Head of caudate nucleus (tissue), 42 donors: ENCODE data around the gene PHTF2.
A peak's percentile ranks its signal among the peaks of the same experiment; 100 is the strongest.

Experiments used
- DNase-seq, 42 donors: peaks; one replicate each; pipeline versions ENCODE4 v3.0.0 to v3.0.0-alpha.2; 2020 to 2021; ENCODE audit warnings: mixed read lengths in 7 of 42
- intact Hi-C: fragments of 100-400 bp; cut with DNase I; formaldehyde crosslinking; loops from one replicate; pipeline ENCODE4 v1.15.0; 2022

PHTF2 gene

GRCh38 chr7:77907281-77907680 is 108.7 kb downstream of the PHTF2 start:
- intact Hi-C loops, result no loop called here
- no peak for DNase-seq

- intact Hi-C loops, result no loop called here
- DNase-seq, result peak in 13 of 42 donors; percentile 7 to 62 (median 32)
These were observed 110.1 kb downstream of the PHTF2 start for GRCh38 chr7:77908664-77909063.

GRCh38 chr7:77910124-77910523 is 111.6 kb downstream of the PHTF2 start:
- intact Hi-C loops, result no loop called here
- DNase-seq, result peak in 2 of 42 donors; percentile 8 to 9

- intact Hi-C loops, result no loop called here
- no peak for DNase-seq
These were observed 113.7 kb downstream of the PHTF2 start for GRCh38 chr7:77912293-77912692.

- DNase-seq, result peak in 19 of 42 donors; percentile 8 to 70 (median 29)
- intact Hi-C loops, result no loop called here
These were observed 115.5 kb downstream of the PHTF2 start for GRCh38 chr7:77913977-77914607.

- intact Hi-C loops, result no loop called here
These were observed 119.1 kb downstream of the PHTF2 start for GRCh38 chr7:77917500-77918262.

GRCh38 chr7:77918676-77919075 is 120.1 kb downstream of the PHTF2 start:
- intact Hi-C loops, result no loop called here
- DNase-seq, result no peak

More at GRCh38 chr7:77917500-77918262, 119.1 kb downstream of the PHTF2 start:
- DNase-seq, result no peak

- DNase-seq, result no peak
- intact Hi-C loops, result no loop called here
These were observed 124.8 kb downstream of the PHTF2 start for GRCh38 chr7:77923419-77923818.

- intact Hi-C loops, result no loop called here
These were observed 131.9 kb downstream of the PHTF2 start for GRCh38 chr7:77930496-77930895.

GRCh38 chr7:77931841-77932240 is 133.3 kb downstream of the PHTF2 start:
- intact Hi-C loops, result no loop called here

More at GRCh38 chr7:77930496-77930895, 131.9 kb downstream of the PHTF2 start:
- DNase-seq, result no peak

GRCh38 chr7:77933394-77933793 is 134.8 kb downstream of the PHTF2 start:
- intact Hi-C loops, result no loop called here

More at GRCh38 chr7:77931841-77932240, 133.3 kb downstream of the PHTF2 start:
- no peak for DNase-seq

GRCh38 chr7:77935652-77936348 is 137.2 kb downstream of the PHTF2 start:
- intact Hi-C loops, result no loop called here
- no peak for DNase-seq

More at GRCh38 chr7:77933394-77933793, 134.8 kb downstream of the PHTF2 start:
- no peak for DNase-seq

- intact Hi-C loops, result no loop called here
- DNase-seq, result peak in 28 of 42 donors; percentile 5 to 68 (median 29)
These were observed 142.1 kb downstream of the PHTF2 start for GRCh38 chr7:77940647-77941046.

- DNase-seq, result no peak
- intact Hi-C loops, result no loop called here
These were observed 143.9 kb downstream of the PHTF2 start for GRCh38 chr7:77942431-77942830.

- DNase-seq, result no peak
These were observed 145.9 kb downstream of the PHTF2 start for GRCh38 chr7:77944183-77945182.

GRCh38 chr7:77950548-77950947 is 152.0 kb downstream of the PHTF2 start:
- DNase-seq, result no peak
- intact Hi-C loops, result no loop called here

More at GRCh38 chr7:77944183-77945182, 145.9 kb downstream of the PHTF2 start:
- intact Hi-C loops, result no loop called here

- intact Hi-C loops, result no loop called here
- DNase-seq, result peak in 1 of 42 donors; percentile 5
These were observed 156.4 kb downstream of the PHTF2 start for GRCh38 chr7:77954773-77955555.

- no peak for DNase-seq
- intact Hi-C loops, result no loop called here
These were observed 159.9 kb downstream of the PHTF2 start for GRCh38 chr7:77958436-77958835.
